ENCODE measurements around the gene MYBPC1.
"Not testable (repeated sequence)": the region's sequence is repeated elsewhere in the genome, so short reads cannot be mapped to it uniquely, and the experiment has no call there.

The MYBPC1 gene

GRCh38 chr12:101707131-101707782 lies 112.5 kb downstream of the MYBPC1 start:
- Mint-ChIP-seq H3K9me3 (no peaks in the 10 kb centered on the region), H3K27ac (no peak overlapping the region), H3K4me3 (no peak overlapping the region), H3K4me1 (ENCODE audit: low read depth) (peaks cover 6% of the 10 kb centered on the region), H3K27me3 (ENCODE audit: low read depth) (peaks cover 3% of the 10 kb centered on the region), H3K36me3 (ENCODE audit: low read depth) (no peaks in the 10 kb centered on the region)

DNA sequence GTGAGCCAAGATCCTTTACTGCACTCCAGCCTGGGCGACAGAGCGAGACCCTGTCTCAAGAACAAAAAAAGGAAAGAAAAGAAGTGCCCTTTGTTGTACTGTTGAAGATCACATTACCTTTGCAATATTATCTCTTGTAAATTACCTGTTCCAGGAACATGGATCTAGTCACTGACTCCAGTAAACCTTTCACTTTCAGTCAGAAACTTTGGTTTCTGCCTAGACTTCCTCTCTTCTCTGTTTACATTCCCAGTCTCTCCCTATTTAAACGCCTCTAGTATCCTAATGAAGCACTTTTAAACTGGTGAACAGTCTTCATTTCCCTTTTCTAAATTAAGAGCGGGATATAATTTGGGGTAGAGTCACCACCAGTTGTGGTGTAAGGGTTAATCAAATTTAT lies 115.5 kb downstream of the MYBPC1 start:
- Mint-ChIP-seq H3K9me3 (no peaks in the 10 kb centered on the region), H3K27me3 (ENCODE audit: low read depth) (peaks cover 3% of the 10 kb centered on the region), H3K4me3 (no peak overlapping the region), H3K27ac (no peak overlapping the region), H3K4me1 (ENCODE audit: low read depth) (peaks cover 6% of the 10 kb centered on the region), H3K36me3 (ENCODE audit: low read depth) (no peaks in the 10 kb centered on the region)

DNA sequence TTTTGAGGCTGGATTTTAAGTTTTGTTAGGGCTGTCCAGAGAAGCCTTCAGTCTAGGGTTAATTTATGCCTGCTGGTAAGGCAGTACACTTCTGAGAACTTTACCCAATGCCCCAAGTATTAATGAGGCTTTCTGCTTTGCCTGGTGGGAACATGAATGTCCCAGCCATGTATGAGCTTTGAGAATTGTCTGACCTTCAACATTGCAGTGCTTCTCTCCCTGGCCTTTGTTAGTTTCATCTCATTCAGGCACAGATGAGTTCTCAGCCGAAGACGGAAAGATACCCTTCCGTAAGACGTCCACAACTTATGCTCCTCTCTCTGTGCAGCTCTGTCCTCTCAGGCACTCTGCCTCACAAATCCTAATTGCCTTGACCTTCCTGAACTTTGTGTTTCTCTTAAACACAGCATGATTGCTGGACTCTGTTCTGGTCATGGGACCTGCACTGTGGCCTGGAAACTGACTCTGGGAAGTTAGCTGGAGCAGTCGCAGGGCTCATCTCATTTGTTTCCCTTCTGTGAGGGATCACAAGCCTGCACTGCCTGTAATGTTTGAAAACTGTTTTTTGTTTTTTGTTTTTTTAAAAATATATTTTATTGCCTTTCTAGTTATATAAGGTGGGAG lies 118.4 kb downstream of the MYBPC1 start:
- H3K27ac Mint-ChIP-seq = no peak overlapping the region
- H3K9me3 Mint-ChIP-seq = no peaks in the 10 kb centered on the region
- peaks cover 6% of the 10 kb centered on the region for H3K4me1 Mint-ChIP-seq (ENCODE audit: low read depth)
- no peaks in the 10 kb centered on the region for H3K36me3 Mint-ChIP-seq (ENCODE audit: low read depth)
- H3K27me3 Mint-ChIP-seq (ENCODE audit: low read depth) = peaks cover 3% of the 10 kb centered on the region
- no peak overlapping the region for H3K4me3 Mint-ChIP-seq

DNA sequence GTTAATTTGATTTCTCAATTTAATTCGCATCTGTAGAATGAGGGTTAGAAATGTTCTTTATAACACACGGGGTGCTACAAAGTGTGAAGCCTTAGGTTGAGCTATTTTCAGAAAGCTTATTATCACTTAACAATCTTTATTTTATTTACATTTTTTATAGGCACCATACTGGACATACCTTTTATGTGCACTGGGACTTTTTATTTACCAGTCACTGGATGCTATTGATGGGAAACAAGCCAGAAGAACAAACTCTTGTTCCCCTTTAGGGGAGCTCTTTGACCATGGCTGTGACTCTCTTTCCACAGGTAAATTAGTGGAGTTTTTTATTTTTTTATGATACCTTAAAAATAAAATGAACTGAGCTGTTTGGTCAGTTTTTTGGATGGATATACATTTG lies 119.2 kb downstream of the MYBPC1 start:
- H3K9me3 Mint-ChIP-seq = no peaks in the 10 kb centered on the region
- no peak overlapping the region for H3K4me3 Mint-ChIP-seq
- no peak overlapping the region for H3K27ac Mint-ChIP-seq
- H3K4me1 Mint-ChIP-seq (ENCODE audit: low read depth) = peaks cover 6% of the 10 kb centered on the region
- H3K36me3 Mint-ChIP-seq (ENCODE audit: low read depth) = no peaks in the 10 kb centered on the region
- H3K27me3 Mint-ChIP-seq (ENCODE audit: low read depth) = peaks cover 3% of the 10 kb centered on the region

GRCh38 chr12:101714877-101715444 lies 120.2 kb downstream of the MYBPC1 start:
- H3K27ac Mint-ChIP-seq = no peak overlapping the region
- peaks cover 3% of the 10 kb centered on the region for H3K27me3 Mint-ChIP-seq (ENCODE audit: low read depth)
- no peak overlapping the region for H3K4me3 Mint-ChIP-seq
- H3K9me3 Mint-ChIP-seq = no peaks in the 10 kb centered on the region
- no peaks in the 10 kb centered on the region for H3K36me3 Mint-ChIP-seq (ENCODE audit: low read depth)
- peaks cover 2% of the 10 kb centered on the region for H3K4me1 Mint-ChIP-seq (ENCODE audit: low read depth)

GRCh38 chr12:101719566-101719965 lies 124.8 kb downstream of the MYBPC1 start:
- no peaks in the 10 kb centered on the region for H3K4me1 Mint-ChIP-seq (ENCODE audit: low read depth)
- no peak overlapping the region for H3K4me3 Mint-ChIP-seq
- no peaks in the 10 kb centered on the region for H3K27me3 Mint-ChIP-seq (ENCODE audit: low read depth)
- H3K36me3 Mint-ChIP-seq (ENCODE audit: low read depth) = peaks cover 2% of the 10 kb centered on the region
- no peaks in the 10 kb centered on the region for H3K9me3 Mint-ChIP-seq
- H3K27ac Mint-ChIP-seq = no peak overlapping the region

GRCh38 chr12:101720118-101720517 lies 125.3 kb downstream of the MYBPC1 start:
- Mint-ChIP-seq H3K36me3 (ENCODE audit: low read depth) (peaks cover 2% of the 10 kb centered on the region), H3K27me3 (ENCODE audit: low read depth) (no peaks in the 10 kb centered on the region), H3K4me1 (ENCODE audit: low read depth) (no peaks in the 10 kb centered on the region), H3K9me3 (no peaks in the 10 kb centered on the region), H3K4me3 (no peak overlapping the region), H3K27ac (no peak overlapping the region)

- peaks cover 2% of the 10 kb centered on the region for H3K36me3 Mint-ChIP-seq (ENCODE audit: low read depth)
- H3K27me3 Mint-ChIP-seq (ENCODE audit: low read depth) = no peaks in the 10 kb centered on the region
- no peak overlapping the region for H3K27ac Mint-ChIP-seq
- H3K4me3 Mint-ChIP-seq = no peak overlapping the region
- peaks cover 4% of the 10 kb centered on the region for H3K4me1 Mint-ChIP-seq (ENCODE audit: low read depth)
- no peaks in the 10 kb centered on the region for H3K9me3 Mint-ChIP-seq
These were observed 127.6 kb downstream of the MYBPC1 start for GRCh38 chr12:101722392-101722791.

DNA sequence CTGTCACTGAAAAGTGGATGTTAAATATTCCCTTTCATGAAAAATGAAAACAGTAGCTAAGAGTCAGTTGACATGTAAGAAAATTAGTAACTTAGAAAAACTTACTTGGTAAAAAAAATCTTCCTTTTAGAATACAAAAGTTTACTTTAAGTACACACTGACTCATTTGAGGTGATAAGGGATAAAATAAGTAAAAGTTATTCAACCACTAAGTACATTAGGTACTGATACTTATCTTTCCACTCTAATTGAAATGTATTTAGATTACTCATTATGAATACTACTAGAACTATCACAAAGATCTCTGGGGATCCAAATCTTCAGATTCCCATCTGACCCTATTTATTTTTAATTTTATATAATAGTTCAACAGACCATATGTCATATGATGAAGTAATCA lies 132.3 kb downstream of the MYBPC1 start:
- Mint-ChIP-seq H3K27me3 (ENCODE audit: low read depth) (no peaks in the 10 kb centered on the region), H3K36me3 (ENCODE audit: low read depth) (no peaks in the 10 kb centered on the region), H3K27ac (no peak overlapping the region), H3K4me3 (no peak overlapping the region), H3K4me1 (ENCODE audit: low read depth) (peaks cover 4% of the 10 kb centered on the region), H3K9me3 (no peaks in the 10 kb centered on the region)

GRCh38 chr12:101729842-101730241 lies 135.1 kb downstream of the MYBPC1 start:
- peaks cover 4% of the 10 kb centered on the region for H3K4me1 Mint-ChIP-seq (ENCODE audit: low read depth)

DNA sequence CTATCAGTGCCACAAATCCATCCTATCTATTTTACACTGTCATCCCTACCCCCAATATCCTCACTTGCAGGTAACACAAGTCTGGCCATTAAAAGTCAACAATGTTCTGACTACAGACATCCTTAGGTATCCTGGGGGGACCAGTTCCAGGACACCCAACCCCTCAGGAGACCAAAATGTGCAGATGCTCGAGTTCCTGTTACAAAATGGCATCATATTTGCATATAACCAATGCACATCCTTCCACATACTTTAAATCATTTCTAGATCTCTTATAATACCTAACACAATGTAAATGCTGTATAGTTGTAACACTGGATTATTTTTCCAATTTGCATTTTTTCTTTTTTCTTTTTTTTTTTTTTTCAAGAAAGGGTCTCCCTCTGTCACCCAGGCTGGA lies 137.5 kb downstream of the MYBPC1 start:
- Mint-ChIP-seq H3K27me3 (ENCODE audit: low read depth) (no peaks in the 10 kb centered on the region), H3K36me3 (ENCODE audit: low read depth) (no peaks in the 10 kb centered on the region), H3K4me3 (no peak overlapping the region), H3K9me3 (no peaks in the 10 kb centered on the region), H3K4me1 (ENCODE audit: low read depth) (no peaks in the 10 kb centered on the region), H3K27ac (no peak overlapping the region)

More at GRCh38 chr12:101729842-101730241, 135.1 kb downstream of the MYBPC1 start:
- no peaks in the 10 kb centered on the region for H3K36me3 Mint-ChIP-seq (ENCODE audit: low read depth)
- no peak overlapping the region for H3K4me3 Mint-ChIP-seq
- H3K27me3 Mint-ChIP-seq (ENCODE audit: low read depth) = no peaks in the 10 kb centered on the region
- no peaks in the 10 kb centered on the region for H3K9me3 Mint-ChIP-seq
- H3K27ac Mint-ChIP-seq = no peak overlapping the region

- Mint-ChIP-seq H3K27ac (no peak overlapping the region), H3K4me1 (ENCODE audit: low read depth) (no peaks in the 10 kb centered on the region), H3K27me3 (ENCODE audit: low read depth) (no peaks in the 10 kb centered on the region), H3K9me3 (no peaks in the 10 kb centered on the region), H3K36me3 (ENCODE audit: low read depth) (no peaks in the 10 kb centered on the region), H3K4me3 (no peak overlapping the region)
These were observed 138.4 kb downstream of the MYBPC1 start for GRCh38 chr12:101733166-101733565.

- H3K9me3 Mint-ChIP-seq; H3K27me3 Mint-ChIP-seq (ENCODE audit: low read depth); H3K36me3 Mint-ChIP-seq (ENCODE audit: low read depth); H3K4me1 Mint-ChIP-seq (ENCODE audit: low read depth); H3K27ac Mint-ChIP-seq; H3K4me3 Mint-ChIP-seq: not testable (repeated sequence)
These were observed 139.7 kb downstream of the MYBPC1 start for GRCh38 chr12:101734482-101734881.
